AG04450 (cell line): ENCODE results near the gene UGT1A1. TPM values are rescaled to one million over a fixed set of nuclear protein-coding genes. Genes with fewer than 3 reads are reported as not detected.

Experiments used
- CTCF ChIA-PET: fragments of 300-600, 350-600 bp; formaldehyde crosslinking; extraction: SDS; loops from one replicate; lab custom pipeline; 2022; ENCODE audit warnings: antibody characterized with exemption, inconsistent platforms; lab: Charles Lee
- POLR2A ChIA-PET: fragments of 350-600 bp; formaldehyde crosslinking; extraction: SDS; loops from one replicate; lab custom pipeline; 2021; ENCODE audit warnings: antibody characterized with exemption, inconsistent platforms; lab: Yijun Ruan, JAX
- DNase-seq: peaks from one replicate; pipeline ENCODE4 v3.0.0-alpha.2; 2011; ENCODE audit warnings: low read depth, low spot score
- H3K27ac ChIP-seq: one replicate; pipeline ENCODE4 v1.5.1; 2012; ENCODE audit warnings: low read depth, low read length, control low read depth
- H3K27me3 ChIP-seq: one replicate; pipeline ENCODE4 v1.6.0; 2012; ENCODE audit warnings: low read length; ENCODE audit not compliant: control insufficient read depth, insufficient read depth
- H3K4me3 ChIP-seq: 2 replicates; pipeline ENCODE4 v1.5.1; 2011; ENCODE audit warnings: mild to moderate bottlenecking, low read depth, low read length, control low read depth
- H3K9me3 ChIP-seq: 2 replicates; pipeline ENCODE4 v1.5.1; 2012; ENCODE audit warnings: low read length; ENCODE audit not compliant: control insufficient read depth, insufficient read depth
- polyA plus RNA-seq: library from polyadenylated mRNA; depleted of rRNA; stranded (reverse); fragments of >200 nt; gene quantifications from 2 replicates; pipeline ENCODE4 v1.2.3, GENCODE V29; 2011; rRNA removed
- TF ChIP-seq, protein P1 (sequence below): IDR thresholded peaks from 2 replicates; pipeline ENCODE4 v1.5.1; 2011; ENCODE audit warnings: low read depth, low read length, control low read depth, inconsistent platforms

Gene UGT1A1
- polyA plus RNA-seq, 1 experiment = not detected

DNA sequence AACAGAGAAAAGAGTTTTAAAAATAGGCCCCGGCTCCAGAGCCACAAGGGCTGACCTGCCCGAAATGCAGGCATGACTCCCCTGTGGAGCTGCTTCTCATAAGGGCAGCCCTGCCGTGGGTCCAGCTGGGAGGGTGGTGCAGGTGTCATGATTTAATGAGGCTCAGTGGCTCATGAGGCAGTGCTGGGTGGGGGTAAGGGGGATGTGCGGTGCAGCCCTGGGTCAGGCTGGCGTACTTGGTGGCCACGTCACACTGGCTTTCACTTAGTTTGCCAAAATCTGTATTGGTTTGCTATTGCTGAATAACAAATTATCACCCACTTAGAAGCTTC, 60.7 kb downstream of the UGT1A1 start:
- peaks cover 9% of the 10 kb centered on the region for H3K27me3 ChIP-seq
- DNase-seq = no peak
- H3K4me3 ChIP-seq = no peak overlapping the region
- H3K9me3 ChIP-seq = no peaks in the 10 kb centered on the region; the same call in 1 of the 2 replicates
- CTCF ChIA-PET = no interaction called here
- no peak overlapping the region for H3K27ac ChIP-seq
- POLR2A ChIA-PET = no interaction called here
- TF ChIP-seq, protein P1, sequence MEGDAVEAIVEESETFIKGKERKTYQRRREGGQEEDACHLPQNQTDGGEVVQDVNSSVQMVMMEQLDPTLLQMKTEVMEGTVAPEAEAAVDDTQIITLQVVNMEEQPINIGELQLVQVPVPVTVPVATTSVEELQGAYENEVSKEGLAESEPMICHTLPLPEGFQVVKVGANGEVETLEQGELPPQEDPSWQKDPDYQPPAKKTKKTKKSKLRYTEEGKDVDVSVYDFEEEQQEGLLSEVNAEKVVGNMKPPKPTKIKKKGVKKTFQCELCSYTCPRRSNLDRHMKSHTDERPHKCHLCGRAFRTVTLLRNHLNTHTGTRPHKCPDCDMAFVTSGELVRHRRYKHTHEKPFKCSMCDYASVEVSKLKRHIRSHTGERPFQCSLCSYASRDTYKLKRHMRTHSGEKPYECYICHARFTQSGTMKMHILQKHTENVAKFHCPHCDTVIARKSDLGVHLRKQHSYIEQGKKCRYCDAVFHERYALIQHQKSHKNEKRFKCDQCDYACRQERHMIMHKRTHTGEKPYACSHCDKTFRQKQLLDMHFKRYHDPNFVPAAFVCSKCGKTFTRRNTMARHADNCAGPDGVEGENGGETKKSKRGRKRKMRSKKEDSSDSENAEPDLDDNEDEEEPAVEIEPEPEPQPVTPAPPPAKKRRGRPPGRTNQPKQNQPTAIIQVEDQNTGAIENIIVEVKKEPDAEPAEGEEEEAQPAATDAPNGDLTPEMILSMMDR = no peak

GRCh38 chr2:233821196-233821595, 61.1 kb downstream of the UGT1A1 start:
- ChIA-PET POLR2A (no interaction called here), CTCF (no interaction called here)
- Histone ChIP-seq H3K9me3 (no peaks in the 10 kb centered on the region; the same call in 1 of the 2 replicates), H3K27ac (no peak overlapping the region), H3K4me3 (no peak overlapping the region), H3K27me3 (peaks cover 9% of the 10 kb centered on the region)
- no peak for DNase-seq
- TF ChIP-seq, protein P1 = no peak

DNA sequence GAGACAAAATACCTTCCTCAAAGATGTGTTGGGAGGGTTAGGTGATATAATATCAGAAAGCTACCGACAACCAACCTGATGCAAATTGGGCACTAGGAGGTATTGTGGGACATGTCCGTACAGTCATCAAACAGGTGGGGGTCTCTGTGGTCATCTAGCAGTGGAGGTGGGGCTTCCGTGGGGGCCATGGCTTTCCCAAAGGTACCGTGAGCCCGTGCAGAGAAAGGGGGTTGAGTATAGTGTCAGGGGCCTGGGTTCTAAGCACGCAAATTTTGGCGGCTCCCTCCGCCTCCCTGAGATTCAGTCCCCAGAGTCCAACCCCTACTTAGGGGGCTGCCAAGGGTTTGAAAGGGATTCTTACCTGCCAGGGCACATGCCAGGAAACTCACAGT, 61.6 kb downstream of the UGT1A1 start:
- Histone ChIP-seq H3K27ac (no peak overlapping the region), H3K9me3 (no peaks in the 10 kb centered on the region; the same call in 1 of the 2 replicates), H3K27me3 (peaks cover 9% of the 10 kb centered on the region), H3K4me3 (no peak overlapping the region)
- ChIA-PET CTCF (no interaction called here), POLR2A (no interaction called here)
- DNase-seq = no peak
- TF ChIP-seq, protein P1 = no peak

- no peak for DNase-seq
- no peak overlapping the region for H3K4me3 ChIP-seq
- POLR2A ChIA-PET = no interaction called here
- H3K27me3 ChIP-seq = peaks cover 9% of the 10 kb centered on the region
- TF ChIP-seq, protein P1 = no peak
- no peak overlapping the region for H3K27ac ChIP-seq
- CTCF ChIA-PET = no interaction called here
- H3K9me3 ChIP-seq = no peaks in the 10 kb centered on the region; the same call in 1 of the 2 replicates
These were observed 62.2 kb downstream of the UGT1A1 start for GRCh38 chr2:233822101-233822771.

Other genes starting within 250 kb of the UGT1A1 start
- 32.4 and 32.7 TPM in 2 replicates for gene USP40, start 193.5 kb upstream of the UGT1A1 start, polyA plus RNA-seq
- gene UGT1A8, start 142.6 kb upstream of the UGT1A1 start, polyA plus RNA-seq = not detected in 2 replicates
- gene UGT1A10, start 123.8 kb upstream of the UGT1A1 start, polyA plus RNA-seq = not detected in 2 replicates
- not detected in 2 replicates for gene UGT1A9, start 88.4 kb upstream of the UGT1A1 start, polyA plus RNA-seq
- gene UGT1A7, start 78.4 kb upstream of the UGT1A1 start, polyA plus RNA-seq = 0.04 TPM in 1 of 2 replicates, not detected in the other
- gene UGT1A6, start 67.4 kb upstream of the UGT1A1 start, polyA plus RNA-seq = not detected in 2 replicates
- not detected in 2 replicates for gene UGT1A5, start 47.4 kb upstream of the UGT1A1 start, polyA plus RNA-seq
- gene UGT1A4, start 41.5 kb upstream of the UGT1A1 start, polyA plus RNA-seq = not detected in 2 replicates
- not detected in 2 replicates for gene UGT1A3, start 31.2 kb upstream of the UGT1A1 start, polyA plus RNA-seq
- gene MROH2A, start 18.1 kb downstream of the UGT1A1 start, polyA plus RNA-seq = not detected in 2 replicates
- 11.3 and 12.2 TPM in 2 replicates for gene HJURP, start 94.3 kb downstream of the UGT1A1 start, polyA plus RNA-seq
- gene TRPM8, start 157.1 kb downstream of the UGT1A1 start, polyA plus RNA-seq = 0.11 TPM in 1 of 2 replicates, not detected in the other